Erythroblast (primary cell): ENCODE measurements around the gene C1QTNF5.
"Not testable (repeated sequence)": the region's sequence is repeated elsewhere in the genome, so short reads cannot be mapped to it uniquely, and the experiment has no call there.

ENCODE experiments used
- DNase-seq, 2 experiments: peaks; one replicate each; lab custom pipeline; 2025; lab: John Stamatoyannopoulos, UW
- GATA1 ChIP-seq: IDR thresholded peaks from 2 replicates; pipeline ENCODE4 v1.6.1; 2011; ENCODE audit warnings: low read depth, mild to moderate bottlenecking, control low read depth, low read length, moderate library complexity
- POLR2A ChIP-seq: IDR thresholded peaks from 2 replicates; pipeline ENCODE4 v1.6.1; 2011; ENCODE audit warnings: mild to moderate bottlenecking, low read length

C1QTNF5 gene

GRCh38 chr11:119340335-119341221, at the start of gene C1QTNF5:
Gene C1QTNF5 (minus strand): TSS chr11:119340883. CDS start chr11:119340397, 486 bp downstream.
- no peak for DNase-seq
- TF ChIP-seq GATA1 (no peak), POLR2A (no peak)

DNA sequence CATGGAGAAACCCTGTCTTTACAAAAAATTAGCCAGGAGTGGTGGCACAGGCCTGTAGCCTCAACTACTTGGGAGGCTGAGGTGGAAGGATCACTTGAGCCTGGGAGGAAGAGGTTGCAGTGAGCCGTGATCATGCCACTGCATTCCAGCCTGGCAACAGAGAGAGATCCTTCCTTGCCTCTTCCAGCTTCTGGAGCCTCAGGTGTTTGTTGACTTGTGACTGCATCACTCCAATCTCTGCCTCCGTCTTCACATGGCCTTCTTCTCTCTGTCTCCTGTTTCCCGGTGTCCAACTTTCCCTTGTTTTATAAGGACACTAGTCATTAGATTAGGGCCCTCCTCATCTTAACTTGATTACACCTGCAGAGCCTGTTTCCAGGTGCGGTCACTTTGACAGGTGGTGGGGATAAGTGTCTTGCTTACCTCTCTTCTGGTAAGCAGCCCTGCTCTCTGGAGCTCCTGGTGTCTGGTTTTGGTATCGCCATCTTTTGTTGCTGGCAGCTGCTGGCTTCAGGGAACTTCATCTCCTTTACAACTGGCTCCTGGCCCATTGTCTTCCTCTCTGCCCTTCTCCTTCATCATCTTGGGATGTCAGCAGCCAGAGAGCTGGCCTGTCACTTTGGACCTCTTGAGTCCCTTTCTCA, 49.0 kb upstream of the C1QTNF5 start:
- DNase-seq: peak in 1 of 2 experiments; percentile 23
- TF ChIP-seq GATA1 (no peak), POLR2A (no peak)

GRCh38 chr11:119388103-119388502, 47.4 kb upstream of the C1QTNF5 start:
- DNase-seq: no peak
- no peak for TF ChIP-seq GATA1
- TF ChIP-seq POLR2A: no peak

DNA sequence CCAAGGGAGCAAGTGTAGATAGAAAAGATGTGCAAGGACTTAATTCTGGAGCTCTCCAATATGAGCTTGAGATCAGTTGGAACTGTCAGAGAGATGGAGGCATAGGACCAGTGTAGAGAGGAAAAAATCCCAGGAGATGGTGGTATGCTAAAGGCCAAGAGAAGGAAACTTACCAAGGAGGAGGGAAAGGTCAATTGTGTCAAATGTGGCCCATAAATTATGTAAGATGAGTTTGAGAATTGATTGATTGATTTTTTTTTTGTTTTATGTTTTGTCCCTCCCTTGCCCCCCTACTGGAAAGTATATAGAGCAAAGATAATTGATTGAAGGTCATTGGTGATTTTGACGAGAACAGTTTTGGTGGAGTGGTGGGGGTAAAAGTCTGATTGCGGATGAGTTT, 43.6 kb upstream of the C1QTNF5 start:
- no peak for TF ChIP-seq POLR2A
- no peak for TF ChIP-seq GATA1
- no peak for DNase-seq

DNA sequence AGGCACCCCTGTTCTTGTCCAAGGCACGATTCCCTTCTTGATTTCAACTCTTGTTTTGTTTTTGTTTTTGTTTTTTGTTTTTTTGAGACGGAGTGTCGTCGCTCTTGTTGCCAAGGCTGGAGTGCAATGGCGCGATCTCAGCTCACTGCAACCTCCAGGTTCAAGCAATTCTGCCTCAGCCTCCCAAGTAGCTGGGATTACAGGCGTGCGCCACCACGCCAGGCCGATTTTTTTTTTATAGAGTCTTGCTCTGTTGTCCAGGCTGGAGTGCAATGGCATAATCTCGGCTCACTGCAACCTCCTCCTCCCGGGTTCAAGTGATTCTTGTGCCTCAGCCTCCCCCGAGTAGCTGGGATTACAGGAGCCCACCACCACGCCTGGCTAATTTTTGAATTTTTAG, 41.8 kb upstream of the C1QTNF5 start:
- DNase-seq: not testable (repeated sequence)

DNA sequence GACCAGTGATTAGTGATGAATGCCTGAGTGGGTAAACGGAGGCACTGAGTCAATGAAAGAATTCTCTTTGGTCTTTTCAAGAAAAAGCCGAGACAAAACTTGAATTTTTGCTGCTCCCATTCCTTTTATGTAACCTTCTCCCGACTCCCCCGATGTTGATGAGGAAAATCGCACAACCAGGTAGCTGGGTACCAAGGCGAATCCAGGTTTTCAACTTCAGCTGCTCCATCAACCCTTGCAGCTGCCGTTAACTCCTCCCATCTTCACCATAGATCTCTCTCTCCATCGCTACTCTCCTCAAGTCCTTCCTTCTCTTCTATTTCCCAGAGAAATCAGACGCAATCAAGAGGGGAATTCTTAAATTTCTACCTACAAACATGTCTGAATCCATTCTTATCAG, 41.4 kb upstream of the C1QTNF5 start:
- TF ChIP-seq GATA1: no peak
- TF ChIP-seq POLR2A: no peak
- DNase-seq: no peak

- no peak for TF ChIP-seq GATA1
- TF ChIP-seq POLR2A: no peak
- peak; percentile 93 to 96 for DNase-seq
These were observed 40.7 kb upstream of the C1QTNF5 start, which contains the start of gene USP2 for GRCh38 chr11:119381181-119381988. Gene USP2 (minus strand): TSS chr11:119381690. CDS start chr11:119373480, 8,210 bp downstream.

DNA sequence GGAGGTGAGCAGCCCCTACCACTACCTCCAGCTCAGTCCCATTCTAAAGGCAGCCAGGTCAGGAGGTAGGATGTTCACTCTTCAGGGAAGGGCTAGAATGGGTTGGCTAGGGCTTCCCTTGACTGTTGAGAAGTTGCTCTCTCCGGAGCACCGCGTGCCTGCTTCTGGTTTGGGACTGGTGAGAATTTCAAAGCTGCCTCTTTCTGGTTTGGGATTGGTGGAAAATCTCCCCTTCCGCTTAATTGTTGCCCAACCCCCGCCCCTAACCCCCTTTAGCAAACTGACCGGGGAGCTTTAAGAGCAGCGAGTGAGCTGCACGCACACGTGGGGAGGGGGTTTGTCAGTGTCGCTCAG, 40.1 kb upstream of the C1QTNF5 start:
- TF ChIP-seq GATA1 (no peak), POLR2A (no peak)
- DNase-seq: no peak

- DNase-seq: no peak
- TF ChIP-seq GATA1: no peak
- no peak for TF ChIP-seq POLR2A
These were observed 39.6 kb upstream of the C1QTNF5 start for GRCh38 chr11:119380160-119380826.

DNA sequence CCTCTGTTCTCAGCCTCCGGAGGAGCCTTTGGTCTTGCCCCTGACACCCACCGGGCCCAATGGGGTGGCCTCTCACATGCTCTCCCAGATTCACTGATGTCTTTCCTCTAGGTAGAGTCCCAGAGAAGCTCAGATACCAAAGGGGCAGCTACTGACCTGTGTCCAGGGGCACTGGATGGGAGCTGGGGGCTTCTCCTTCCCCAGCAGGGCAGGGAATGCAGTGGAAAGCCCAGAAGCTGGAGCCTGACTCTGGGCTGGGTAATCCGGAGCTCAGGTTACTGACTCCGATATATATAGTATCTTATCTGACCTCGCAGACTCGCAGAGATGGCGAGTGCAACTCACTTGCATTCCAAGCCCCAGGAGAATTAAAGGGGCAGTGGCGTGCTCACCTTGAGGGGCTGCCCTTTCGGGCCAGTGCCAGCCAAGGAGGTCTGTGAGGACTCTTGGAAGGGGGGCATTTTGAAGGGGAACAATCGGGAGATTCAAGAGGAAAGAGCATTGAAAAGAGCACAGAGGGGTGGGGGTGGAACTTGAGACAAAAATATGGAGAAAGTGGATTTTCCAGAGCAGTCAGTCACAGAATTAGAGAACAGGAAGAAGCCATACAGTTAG, 38.3 kb upstream of the C1QTNF5 start:
- DNase-seq: no peak
- TF ChIP-seq POLR2A: no peak
- no peak for TF ChIP-seq GATA1

GRCh38 chr11:119377961-119378667, 37.4 kb upstream of the C1QTNF5 start:
- TF ChIP-seq POLR2A (no peak), GATA1 (no peak)
- no peak for DNase-seq
